ENCODE data around the gene NTHL1. TPM values are rescaled to one million over a fixed set of nuclear protein-coding genes. Genes with fewer than 3 reads are reported as not detected.

NTHL1 gene
- total RNA-seq, 1 donor from 2014 or later, result 13.6 TPM

- Histone ChIP-seq H3K36me3 (ENCODE audit: control insufficient read depth in 3 of 3, insufficient read depth in 3 of 3, low read length in 3 of 3) (peaks cover 0 to 10% (median 4%) of the 10 kb centered on the region in 3 donors), H3K9me3 (ENCODE audit: control insufficient read depth in 3 of 3, low read length in 3 of 3) (no peaks in the 10 kb centered on the region), H3K4me1 (ENCODE audit: control insufficient read depth in 3 of 3, insufficient read depth in 3 of 3, low read length in 3 of 3) (peaks cover 38 to 58% (median 55%) of the 10 kb centered on the region in 3 donors), H3K27ac (ENCODE audit: low read depth, low read length) (peak overlapping the region; percentile 75), H3K27me3 (ENCODE audit: control insufficient read depth in 3 of 3, insufficient read depth in 3 of 3, low read length in 3 of 3) (peaks cover 0 to 4% (median 0%) of the 10 kb centered on the region in 3 donors), H3K9ac (ENCODE audit: low read depth in 1 of 3, low read length in 3 of 3) (peak overlapping the region in 2 of 3 donors; percentile 23 to 79), H3K4me3 (ENCODE audit: low read length in 3 of 3) (peak overlapping the region in 2 of 3 donors; percentile 46 to 52)
These were observed 15.2 kb downstream of the NTHL1 start for GRCh38 chr16:2032285-2033056.

DNA sequence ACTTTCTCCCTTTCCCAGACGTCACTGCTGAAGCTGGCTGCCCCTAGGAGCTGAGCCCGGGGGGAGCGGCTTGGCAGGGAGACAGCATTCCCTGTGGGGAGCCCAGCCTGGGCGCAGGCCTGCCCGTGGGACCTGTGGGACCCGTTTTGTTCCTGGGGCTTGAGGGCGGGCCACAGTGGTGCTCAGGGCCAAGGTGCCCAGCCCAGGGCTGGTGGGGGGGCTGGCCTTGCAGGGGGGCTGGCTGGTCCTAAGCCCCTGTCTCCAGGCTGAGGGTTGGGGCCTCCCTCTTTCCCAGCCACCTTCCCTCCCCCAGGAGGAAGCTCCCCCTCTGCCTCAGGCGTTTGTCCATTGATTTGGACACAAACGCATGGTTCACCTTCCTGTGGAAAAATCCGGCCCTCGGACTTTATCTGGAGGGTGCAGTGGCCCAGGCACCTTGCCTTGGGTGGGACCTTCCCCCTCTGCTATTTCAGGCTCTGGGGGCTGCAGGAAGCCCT lies 16.5 kb downstream of the NTHL1 start:
- no peak overlapping the region for H3K4me3 ChIP-seq (ENCODE audit: low read length in 3 of 3)
- peak overlapping the region in 1 of 3 donors; percentile 50 for H3K9ac ChIP-seq (ENCODE audit: low read depth in 1 of 3, low read length in 3 of 3)
- H3K36me3 ChIP-seq (ENCODE audit: control insufficient read depth in 3 of 3, insufficient read depth in 3 of 3, low read length in 3 of 3), result peaks cover 0 to 3% (median 0%) of the 10 kb centered on the region in 3 donors
- H3K9me3 ChIP-seq (ENCODE audit: control insufficient read depth in 3 of 3, low read length in 3 of 3), result no peaks in the 10 kb centered on the region
- H3K27me3 ChIP-seq (ENCODE audit: control insufficient read depth in 3 of 3, insufficient read depth in 3 of 3, low read length in 3 of 3), result peaks cover 0 to 6% (median 0%) of the 10 kb centered on the region in 3 donors
- peaks cover 35 to 51% (median 48%) of the 10 kb centered on the region in 3 donors for H3K4me1 ChIP-seq (ENCODE audit: control insufficient read depth in 3 of 3, insufficient read depth in 3 of 3, low read length in 3 of 3)
- peak overlapping the region; percentile 7 for H3K27ac ChIP-seq (ENCODE audit: low read depth, low read length)

DNA sequence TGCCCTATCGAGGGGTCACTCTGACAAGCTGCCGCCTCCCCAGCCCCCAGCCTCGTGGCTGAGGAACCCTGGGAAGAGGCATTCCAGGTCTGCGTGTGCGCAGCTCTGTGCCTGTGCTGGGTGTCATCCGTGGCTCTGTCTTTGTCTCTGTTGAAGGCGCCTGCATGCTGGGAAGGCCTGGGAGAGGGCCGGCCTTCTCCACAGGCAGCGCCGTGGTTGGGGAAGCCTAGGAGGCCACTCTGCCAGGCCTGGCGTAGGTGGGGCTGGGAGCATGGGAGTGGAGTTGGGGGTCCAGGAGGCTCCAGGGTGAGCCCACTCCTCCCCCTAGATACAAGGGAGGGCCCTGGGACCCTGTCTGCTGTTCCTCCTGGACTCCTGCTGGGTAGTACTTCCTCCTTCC lies 17.6 kb downstream of the NTHL1 start:
- Histone ChIP-seq H3K4me1 (ENCODE audit: control insufficient read depth in 3 of 3, insufficient read depth in 3 of 3, low read length in 3 of 3) (peaks cover 34 to 47% (median 43%) of the 10 kb centered on the region in 3 donors), H3K36me3 (ENCODE audit: control insufficient read depth in 3 of 3, insufficient read depth in 3 of 3, low read length in 3 of 3) (peaks cover 0 to 3% (median 0%) of the 10 kb centered on the region in 3 donors), H3K27me3 (ENCODE audit: control insufficient read depth in 3 of 3, insufficient read depth in 3 of 3, low read length in 3 of 3) (peaks cover 0 to 6% (median 0%) of the 10 kb centered on the region in 3 donors), H3K4me3 (ENCODE audit: low read length in 3 of 3) (peak overlapping the region in 2 of 3 donors; percentile 23 to 56), H3K27ac (ENCODE audit: low read depth, low read length) (no peak overlapping the region), H3K9ac (ENCODE audit: low read depth in 1 of 3, low read length in 3 of 3) (peak overlapping the region in 1 of 3 donors; percentile 64), H3K9me3 (ENCODE audit: control insufficient read depth in 3 of 3, low read length in 3 of 3) (no peaks in the 10 kb centered on the region)

- H3K9me3 ChIP-seq (ENCODE audit: control insufficient read depth in 3 of 3, low read length in 3 of 3), result no peaks in the 10 kb centered on the region
- H3K4me3 ChIP-seq (ENCODE audit: low read length in 3 of 3), result peak overlapping the region in 2 of 3 donors; percentile 23 to 85
- no peak overlapping the region for H3K27ac ChIP-seq (ENCODE audit: low read depth, low read length)
- peaks cover 0 to 6% (median 0%) of the 10 kb centered on the region in 3 donors for H3K27me3 ChIP-seq (ENCODE audit: control insufficient read depth in 3 of 3, insufficient read depth in 3 of 3, low read length in 3 of 3)
- peaks cover 0 to 3% (median 0%) of the 10 kb centered on the region in 3 donors for H3K36me3 ChIP-seq (ENCODE audit: control insufficient read depth in 3 of 3, insufficient read depth in 3 of 3, low read length in 3 of 3)
- H3K4me1 ChIP-seq (ENCODE audit: control insufficient read depth in 3 of 3, insufficient read depth in 3 of 3, low read length in 3 of 3), result peaks cover 29 to 42% (median 41%) of the 10 kb centered on the region in 3 donors
- peak overlapping the region in 1 of 3 donors; percentile 78 for H3K9ac ChIP-seq (ENCODE audit: low read depth in 1 of 3, low read length in 3 of 3)
These were observed 18.3 kb downstream of the NTHL1 start for GRCh38 chr16:2029350-2029749.

GRCh38 chr16:2028620-2029220 lies 18.9 kb downstream of the NTHL1 start:
- H3K27me3 ChIP-seq (ENCODE audit: control insufficient read depth in 3 of 3, insufficient read depth in 3 of 3, low read length in 3 of 3), result peaks cover 0 to 6% (median 0%) of the 10 kb centered on the region in 3 donors
- H3K27ac ChIP-seq (ENCODE audit: low read depth, low read length), result no peak overlapping the region
- H3K9me3 ChIP-seq (ENCODE audit: control insufficient read depth in 3 of 3, low read length in 3 of 3), result no peaks in the 10 kb centered on the region
- H3K4me1 ChIP-seq (ENCODE audit: control insufficient read depth in 3 of 3, insufficient read depth in 3 of 3, low read length in 3 of 3), result peaks cover 30 to 43% (median 41%) of the 10 kb centered on the region in 3 donors
- H3K4me3 ChIP-seq (ENCODE audit: low read length in 3 of 3), result peak overlapping the region; percentile 70 to 85 (median 78)
- peak overlapping the region in 1 of 3 donors; percentile 78 for H3K9ac ChIP-seq (ENCODE audit: low read depth in 1 of 3, low read length in 3 of 3)
- H3K36me3 ChIP-seq (ENCODE audit: control insufficient read depth in 3 of 3, insufficient read depth in 3 of 3, low read length in 3 of 3), result peaks cover 0 to 3% (median 0%) of the 10 kb centered on the region in 3 donors

DNA sequence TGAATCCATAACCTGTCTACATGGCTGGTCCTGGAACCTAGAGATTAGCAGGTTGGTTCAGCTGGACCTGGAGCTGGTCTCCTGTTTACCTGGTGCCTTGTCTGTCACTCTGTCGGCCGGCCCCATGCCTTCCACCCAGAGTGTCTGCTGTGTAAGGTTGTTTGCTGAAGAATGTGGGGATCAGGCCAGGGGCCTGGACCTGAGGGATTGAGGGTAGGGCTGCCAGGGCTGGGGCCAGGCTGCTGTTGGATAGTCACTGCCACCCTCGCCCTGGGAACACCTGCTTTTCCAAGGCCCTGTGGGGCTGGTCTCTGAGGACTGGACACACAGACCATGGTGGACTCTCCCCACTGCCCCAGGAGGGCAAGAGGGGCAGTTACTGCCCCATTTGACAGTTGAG lies 19.5 kb downstream of the NTHL1 start:
- H3K27me3 ChIP-seq (ENCODE audit: control insufficient read depth in 3 of 3, insufficient read depth in 3 of 3, low read length in 3 of 3), result peaks cover 0 to 6% (median 0%) of the 10 kb centered on the region in 3 donors
- peak overlapping the region in 2 of 3 donors; percentile 54 to 78 for H3K9ac ChIP-seq (ENCODE audit: low read depth in 1 of 3, low read length in 3 of 3)
- no peaks in the 10 kb centered on the region for H3K9me3 ChIP-seq (ENCODE audit: control insufficient read depth in 3 of 3, low read length in 3 of 3)
- peaks cover 29 to 47% (median 40%) of the 10 kb centered on the region in 3 donors for H3K4me1 ChIP-seq (ENCODE audit: control insufficient read depth in 3 of 3, insufficient read depth in 3 of 3, low read length in 3 of 3)
- H3K4me3 ChIP-seq (ENCODE audit: low read length in 3 of 3), result peak overlapping the region; percentile 70 to 85 (median 78)
- H3K36me3 ChIP-seq (ENCODE audit: control insufficient read depth in 3 of 3, insufficient read depth in 3 of 3, low read length in 3 of 3), result peaks cover 0 to 3% (median 0%) of the 10 kb centered on the region in 3 donors
- no peak overlapping the region for H3K27ac ChIP-seq (ENCODE audit: low read depth, low read length)

- H3K9me3 ChIP-seq (ENCODE audit: control insufficient read depth in 3 of 3, low read length in 3 of 3), result no peaks in the 10 kb centered on the region
- H3K4me1 ChIP-seq (ENCODE audit: control insufficient read depth in 3 of 3, insufficient read depth in 3 of 3, low read length in 3 of 3), result peaks cover 30 to 47% (median 46%) of the 10 kb centered on the region in 3 donors
- H3K36me3 ChIP-seq (ENCODE audit: control insufficient read depth in 3 of 3, insufficient read depth in 3 of 3, low read length in 3 of 3), result peaks cover 0 to 2% (median 0%) of the 10 kb centered on the region in 3 donors
- H3K4me3 ChIP-seq (ENCODE audit: low read length in 3 of 3), result peak overlapping the region; percentile 70 to 85 (median 78)
- H3K27me3 ChIP-seq (ENCODE audit: control insufficient read depth in 3 of 3, insufficient read depth in 3 of 3, low read length in 3 of 3), result peaks cover 0 to 6% (median 0%) of the 10 kb centered on the region in 3 donors
- H3K27ac ChIP-seq (ENCODE audit: low read depth, low read length), result no peak overlapping the region
- H3K9ac ChIP-seq (ENCODE audit: low read depth in 1 of 3, low read length in 3 of 3), result peak overlapping the region; percentile 32 to 78 (median 54)
These were observed 20.3 kb downstream of the NTHL1 start for GRCh38 chr16:2027024-2028010.

DNA sequence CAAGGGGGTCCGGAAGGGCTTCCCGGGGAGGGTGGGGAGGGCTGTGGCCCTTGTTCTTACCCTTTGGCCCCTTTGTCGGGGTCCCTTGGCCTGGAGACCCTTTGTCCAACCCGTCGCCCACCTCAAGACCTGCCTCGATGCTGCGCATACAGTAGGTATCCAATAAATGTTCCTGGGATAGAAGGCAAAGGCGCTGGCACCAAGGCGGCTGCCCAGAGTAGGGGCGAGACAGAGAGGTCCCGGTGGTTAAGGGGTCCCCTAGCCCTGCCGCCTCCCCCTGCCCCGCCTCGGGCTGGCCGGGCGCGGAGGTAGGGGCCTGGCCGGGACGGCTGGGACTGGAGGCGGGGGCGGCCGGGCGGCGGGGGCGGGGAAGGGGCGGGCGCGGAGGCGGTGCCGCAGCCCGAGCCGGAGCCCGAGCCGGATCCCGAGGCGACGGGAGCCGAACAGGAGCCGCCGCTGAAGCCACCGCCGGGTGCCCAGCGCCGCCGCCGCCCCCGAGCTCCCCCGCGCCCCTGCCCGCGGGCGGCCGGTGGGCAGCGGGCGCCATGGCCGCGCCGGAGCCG lies 21.1 kb downstream of the NTHL1 start, which contains the start of gene NHERF2:
Gene NHERF2, plus strand, starts transcription at position 442 of the 563 bp plus-strand sequence. Its CDS starts 104 bp downstream, at position 546.
- H3K27me3 ChIP-seq (ENCODE audit: control insufficient read depth in 3 of 3, insufficient read depth in 3 of 3, low read length in 3 of 3), result peaks cover 3 to 9% (median 3%) of the 10 kb centered on the region in 3 donors
- no peaks in the 10 kb centered on the region for H3K36me3 ChIP-seq (ENCODE audit: control insufficient read depth in 3 of 3, insufficient read depth in 3 of 3, low read length in 3 of 3)
- peak within 1 kb of the TSS; percentile 2 to 78 (median 32) for H3K9ac ChIP-seq (ENCODE audit: low read depth in 1 of 3, low read length in 3 of 3)
- no peak within 1 kb of the TSS for H3K27ac ChIP-seq (ENCODE audit: low read depth, low read length)
- peak within 1 kb of the TSS; percentile 70 to 85 (median 78) for H3K4me3 ChIP-seq (ENCODE audit: low read length in 3 of 3)
- H3K9me3 ChIP-seq (ENCODE audit: control insufficient read depth in 3 of 3, low read length in 3 of 3), result no peaks in the 10 kb centered on the region
- peaks cover 26 to 44% (median 44%) of the 10 kb centered on the region in 3 donors for H3K4me1 ChIP-seq (ENCODE audit: control insufficient read depth in 3 of 3, insufficient read depth in 3 of 3, low read length in 3 of 3)

Measured in skeletal muscle tissue (tissue), 4 donors.